Choroid plexus epithelial cell (primary cell): ENCODE results near the gene PPP1R9A.
A peak's percentile ranks its signal among the peaks of the same experiment; 100 is the strongest.

Experiments used
- DNase-seq: peaks from one replicate; pipeline ENCODE4 v3.0.0-alpha.2; 2010; ENCODE audit warnings: low read depth
- H3K4me3 ChIP-seq: 2 replicates; pipeline ENCODE4 v1.5.1; 2011; ENCODE audit warnings: low read depth, mild to moderate bottlenecking, control low read depth, low read length, moderate library complexity
- CTCF ChIP-seq: conservative IDR thresholded peaks from 2 replicates; pipeline ENCODE4 v1.5.1; 2011; ENCODE audit warnings: low read depth, mild to moderate bottlenecking, control low read depth, inconsistent platforms, low read length, moderate library complexity

Gene PPP1R9A

GRCh38 chr7:95092324-95092723 lies 184.9 kb downstream of the PPP1R9A start:
- DNase-seq = no peak
- H3K4me3 ChIP-seq = no peak overlapping the region
- no peak for TF ChIP-seq CTCF

GRCh38 chr7:95095259-95095965 lies 188.0 kb downstream of the PPP1R9A start:
- no peak for DNase-seq
- H3K4me3 ChIP-seq = no peak overlapping the region
- no peak for TF ChIP-seq CTCF

- TF ChIP-seq CTCF = no peak
- DNase-seq = peak; percentile 64
- H3K4me3 ChIP-seq = no peak overlapping the region
Measured at GRCh38 chr7:95095966-95096540, 188.7 kb downstream of the PPP1R9A start.

- no peak for DNase-seq
Measured at GRCh38 chr7:95097291-95097690, 189.9 kb downstream of the PPP1R9A start.

GRCh38 chr7:95097851-95098250 lies 190.5 kb downstream of the PPP1R9A start:
- TF ChIP-seq CTCF = no peak
- H3K4me3 ChIP-seq = no peak overlapping the region
- DNase-seq = no peak

More at GRCh38 chr7:95097291-95097690, 189.9 kb downstream of the PPP1R9A start:
- H3K4me3 ChIP-seq = no peak overlapping the region
- no peak for TF ChIP-seq CTCF

GRCh38 chr7:95099106-95099505 lies 191.7 kb downstream of the PPP1R9A start:
- TF ChIP-seq CTCF = no peak
- no peak overlapping the region for H3K4me3 ChIP-seq
- DNase-seq = peak; percentile 7

- no peak for DNase-seq
- no peak overlapping the region for H3K4me3 ChIP-seq
- TF ChIP-seq CTCF = no peak
Measured at GRCh38 chr7:95101422-95101821, 194.0 kb downstream of the PPP1R9A start.
